T-helper 17 cell (primary cell): ENCODE data around the gene AMOTL2. TPM values are rescaled to one million over a fixed set of nuclear protein-coding genes. Genes with fewer than 3 reads are reported as not detected.

Experiments used
- ATAC-seq: fragments of 150-1000 bp; cut with Tn5 transposase; 2 replicates; pipeline ENCODE4 v1.10.0; 2021; ENCODE audit warnings: mild to moderate bottlenecking, moderate library complexity
- DNase-seq, 3 donors: peaks; one replicate each; pipeline versions ENCODE4 v3.0.0 to v3.0.0-alpha.2; 2020 to 2021
- H3K9me3 ChIP-seq: one replicate; pipeline ENCODE4 v1.7.0; 2013; ENCODE audit warnings: low read length, mild to moderate bottlenecking; ENCODE audit not compliant: control insufficient read depth, poor library complexity, severe bottlenecking
- H3K27ac Mint-ChIP-seq: one replicate; pipeline ENCODE4 v1.8.0; 2022; ENCODE audit warnings: mild to moderate bottlenecking, moderate library complexity, mixed read lengths
- H3K27me3 Mint-ChIP-seq: one replicate; pipeline ENCODE4 v1.8.0; 2022; ENCODE audit warnings: mixed read lengths
- H3K36me3 Mint-ChIP-seq: one replicate; pipeline ENCODE4 v1.8.0; 2022; ENCODE audit warnings: low read depth, mixed read lengths
- H3K4me1 Mint-ChIP-seq: one replicate; pipeline ENCODE4 v1.8.0; 2022; ENCODE audit warnings: mild to moderate bottlenecking, mixed read lengths
- H3K4me3 Mint-ChIP-seq: one replicate; pipeline ENCODE4 v1.8.0; 2022; ENCODE audit warnings: mild to moderate bottlenecking, moderate library complexity, mixed read lengths
- total RNA-seq, 4 donors: library from RNA in 2 of 4; stranded (reverse) in 2 of 4; gene quantifications; one replicate each; pipeline ENCODE4 v1.2.3 and lab custom pipeline; 2022 to 2026

Gene AMOTL2
- total RNA-seq: not detected
- 0 to 0.12 reads per million in 2 donors for total RNA-seq (lab: John Stamatoyannopoulos, UW)

GRCh38 chr3:134374105-134374790 lies at the start of gene AMOTL2:
Gene AMOTL2, minus strand, starts transcription at chr3:134374447. Its CDS starts 3,014 bp downstream, at chr3:134371433.
- Mint-ChIP-seq H3K27ac (peak within 1 kb of the TSS; percentile 80), H3K27me3 (peaks cover 32% of the 10 kb centered on the region)
- peak; percentile 69 for ATAC-seq

DNA sequence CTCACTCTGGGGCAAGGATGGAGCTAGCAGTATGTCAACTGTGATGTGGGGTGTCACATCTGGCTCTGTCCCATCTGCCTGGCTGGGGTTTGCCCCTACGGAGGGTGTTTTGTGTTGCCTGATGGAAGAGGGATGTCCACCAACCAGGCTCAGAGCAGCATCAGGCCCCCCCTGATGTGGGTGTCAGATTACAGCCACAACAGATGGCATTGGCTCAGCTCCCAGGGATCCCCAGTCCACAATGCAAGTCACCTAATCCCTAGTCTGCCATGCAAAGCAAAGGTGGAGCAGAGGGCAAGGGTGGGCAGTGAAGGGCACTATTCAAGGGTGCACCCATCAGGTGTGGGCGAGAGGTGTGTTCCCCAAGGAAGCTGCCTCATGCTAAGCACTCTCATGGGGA lies 48.9 kb upstream of the AMOTL2 start:
- peaks cover 2% of the 10 kb centered on the region for H3K4me1 Mint-ChIP-seq
- no peaks in the 10 kb centered on the region for H3K9me3 ChIP-seq
- H3K27ac Mint-ChIP-seq: no peak overlapping the region
- no peak overlapping the region for H3K4me3 Mint-ChIP-seq
- DNase-seq: no peak
- H3K36me3 Mint-ChIP-seq: no peaks in the 10 kb centered on the region
- ATAC-seq: no peak
- peaks cover 24% of the 10 kb centered on the region for H3K27me3 Mint-ChIP-seq

More at GRCh38 chr3:134374105-134374790, at the start of gene AMOTL2:
- no peaks in the 10 kb centered on the region for H3K9me3 ChIP-seq
- no peak for DNase-seq
- peak within 1 kb of the TSS; percentile 93 for H3K4me3 Mint-ChIP-seq
- peaks cover 5% of the 10 kb centered on the region for H3K36me3 Mint-ChIP-seq
- peaks cover 10% of the 10 kb centered on the region for H3K4me1 Mint-ChIP-seq

- no peak overlapping the region for H3K27ac Mint-ChIP-seq
- DNase-seq (no peak), ATAC-seq (no peak)
- no peak overlapping the region for H3K4me3 Mint-ChIP-seq
- H3K36me3 Mint-ChIP-seq: no peaks in the 10 kb centered on the region
- H3K4me1 Mint-ChIP-seq: peaks cover 4% of the 10 kb centered on the region
- H3K9me3 ChIP-seq: no peaks in the 10 kb centered on the region
- peaks cover 16% of the 10 kb centered on the region for H3K27me3 Mint-ChIP-seq
These were observed 45.7 kb upstream of the AMOTL2 start for GRCh38 chr3:134419960-134420321.

GRCh38 chr3:134419214-134419959 lies 45.1 kb upstream of the AMOTL2 start:
- ATAC-seq (no peak), DNase-seq (no peak)
- H3K27ac Mint-ChIP-seq: no peak overlapping the region
- peaks cover 4% of the 10 kb centered on the region for H3K4me1 Mint-ChIP-seq
- H3K27me3 Mint-ChIP-seq: peaks cover 16% of the 10 kb centered on the region
- no peaks in the 10 kb centered on the region for H3K9me3 ChIP-seq
- H3K36me3 Mint-ChIP-seq: no peaks in the 10 kb centered on the region
- H3K4me3 Mint-ChIP-seq: no peak overlapping the region

DNA sequence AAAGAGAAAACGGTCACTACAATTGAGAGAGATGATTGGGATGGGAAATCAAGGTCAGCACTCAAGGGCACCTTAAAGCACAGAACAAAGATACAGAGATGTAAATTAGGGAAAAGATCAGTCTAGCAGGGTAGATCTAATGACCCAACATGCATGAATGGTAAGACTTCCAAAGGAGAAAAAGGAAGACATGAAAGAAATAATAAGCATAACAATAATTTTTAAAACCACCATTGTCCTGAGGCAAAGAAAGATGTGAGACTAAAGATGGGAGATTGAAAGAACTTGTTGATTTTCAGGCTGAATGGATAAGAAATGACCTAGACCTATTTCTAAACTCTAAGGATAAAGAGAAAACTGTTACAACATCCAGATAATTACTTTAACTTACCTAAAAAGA lies 34.8 kb upstream of the AMOTL2 start:
- H3K27me3 Mint-ChIP-seq: peaks cover 59% of the 10 kb centered on the region
- peaks cover 6% of the 10 kb centered on the region for H3K36me3 Mint-ChIP-seq
- H3K4me3 Mint-ChIP-seq: no peak overlapping the region
- no peak overlapping the region for H3K27ac Mint-ChIP-seq
- H3K4me1 Mint-ChIP-seq: peaks cover 2% of the 10 kb centered on the region
- H3K9me3 ChIP-seq: no peaks in the 10 kb centered on the region
- DNase-seq (no peak), ATAC-seq (no peak)

GRCh38 chr3:134407239-134407625 lies 33.0 kb upstream of the AMOTL2 start:
- no peak overlapping the region for H3K4me3 Mint-ChIP-seq
- H3K27ac Mint-ChIP-seq: no peak overlapping the region
- peaks cover 8% of the 10 kb centered on the region for H3K36me3 Mint-ChIP-seq
- H3K4me1 Mint-ChIP-seq: peaks cover 2% of the 10 kb centered on the region
- H3K9me3 ChIP-seq: no peaks in the 10 kb centered on the region
- no peak for ATAC-seq
- DNase-seq: no peak
- H3K27me3 Mint-ChIP-seq: peaks cover 66% of the 10 kb centered on the region

DNA sequence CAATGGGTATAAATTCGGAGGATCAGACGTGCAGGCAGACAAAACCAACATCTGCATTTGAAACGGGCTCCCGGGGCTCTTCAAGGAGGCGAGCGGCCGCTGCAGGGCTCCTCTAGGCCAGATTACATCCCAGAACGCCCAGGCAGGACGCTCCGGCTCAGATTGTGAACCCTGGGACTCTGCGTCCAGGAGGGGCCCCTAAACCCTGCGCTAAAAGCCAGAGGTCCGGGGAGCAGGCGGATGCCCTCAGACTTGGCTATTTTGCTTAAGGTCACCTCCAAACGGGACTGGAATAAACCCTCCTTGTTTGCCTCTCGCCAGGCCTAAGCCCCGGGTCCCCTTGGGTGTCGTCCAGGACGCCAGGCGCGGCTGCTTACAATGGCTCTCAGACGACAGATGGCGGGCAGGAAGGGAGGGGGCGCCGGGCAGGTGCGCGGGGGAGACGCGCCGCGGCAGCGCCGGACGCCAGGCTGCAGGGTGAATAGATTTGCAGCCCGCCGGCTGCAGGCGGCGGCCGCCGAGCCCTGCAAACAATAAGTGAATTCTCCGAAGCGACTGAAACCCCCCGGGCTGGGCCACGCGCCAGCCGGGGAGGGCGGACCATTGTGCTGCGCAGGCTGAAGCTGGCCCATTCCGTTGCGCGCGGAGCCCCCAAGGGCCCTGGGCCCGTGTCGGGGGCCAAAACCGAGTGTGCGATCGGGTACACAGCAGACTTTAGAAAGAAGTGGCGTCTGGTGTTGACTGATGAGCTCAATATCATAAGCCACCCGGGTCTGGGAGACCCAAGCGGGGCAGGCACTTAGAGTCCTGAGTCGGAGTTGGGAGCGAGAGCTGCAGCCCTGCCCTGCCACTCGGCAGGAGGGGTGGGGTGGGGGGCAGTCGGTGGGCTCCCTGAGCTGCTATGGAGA lies 32.3 kb upstream of the AMOTL2 start:
- no peak for DNase-seq
- Mint-ChIP-seq H3K4me1 (peaks cover 2% of the 10 kb centered on the region), H3K27ac (no peak overlapping the region), H3K4me3 (peak overlapping the region; percentile 42), H3K27me3 (peaks cover 66% of the 10 kb centered on the region), H3K36me3 (peaks cover 8% of the 10 kb centered on the region)
- no peaks in the 10 kb centered on the region for H3K9me3 ChIP-seq
- no peak for ATAC-seq

GRCh38 chr3:134404366-134404885 lies 30.2 kb upstream of the AMOTL2 start:
- H3K27ac Mint-ChIP-seq: no peak overlapping the region
- H3K9me3 ChIP-seq: no peaks in the 10 kb centered on the region
- ATAC-seq (no peak), DNase-seq (no peak)
- peaks cover 70% of the 10 kb centered on the region for H3K27me3 Mint-ChIP-seq
- H3K4me1 Mint-ChIP-seq: peaks cover 2% of the 10 kb centered on the region
- no peak overlapping the region for H3K4me3 Mint-ChIP-seq
- peaks cover 8% of the 10 kb centered on the region for H3K36me3 Mint-ChIP-seq

DNA sequence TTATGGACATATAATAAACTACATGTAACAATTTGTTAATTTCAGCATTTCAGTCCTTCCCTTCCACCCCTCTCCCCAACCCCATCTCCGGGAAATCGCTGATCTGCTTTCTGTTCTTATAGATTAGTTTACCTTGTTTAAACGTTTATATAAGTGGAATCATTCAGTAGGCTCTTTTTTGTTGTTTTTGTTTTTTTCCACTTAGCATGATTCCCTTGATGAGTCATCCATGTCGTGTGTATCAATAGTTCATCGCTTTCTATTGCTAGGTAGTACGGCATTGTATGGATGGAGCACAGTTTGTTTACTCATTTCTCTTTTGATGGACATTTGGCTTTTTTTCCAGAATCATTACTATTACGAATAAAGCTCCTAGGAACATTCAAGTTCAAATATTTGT lies 23.5 kb upstream of the AMOTL2 start:
- Mint-ChIP-seq H3K4me3 (no peak overlapping the region), H3K27me3 (peaks cover 69% of the 10 kb centered on the region)
- no peak for ATAC-seq

DNA sequence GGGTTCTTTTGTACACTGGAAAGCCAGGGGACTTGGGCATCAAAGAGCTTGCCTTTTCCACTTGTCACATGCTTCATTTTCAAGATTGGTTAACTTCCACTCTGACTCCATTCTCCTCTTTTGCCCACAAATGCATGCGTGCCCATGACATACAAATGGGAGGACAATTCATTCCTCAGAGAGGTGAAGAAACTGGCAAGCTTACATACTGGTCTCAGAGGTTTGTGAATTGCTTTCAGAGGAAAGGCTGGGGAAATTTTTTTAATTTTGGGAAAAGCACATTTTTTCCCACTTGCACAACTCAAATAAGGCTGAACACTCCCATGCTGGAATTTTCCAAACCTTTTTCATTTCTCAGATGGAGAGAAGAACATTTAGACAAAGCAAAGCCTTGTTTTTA lies 20.9 kb upstream of the AMOTL2 start:
- no peak for ATAC-seq
- H3K4me1 Mint-ChIP-seq: peaks cover 7% of the 10 kb centered on the region
- H3K27me3 Mint-ChIP-seq: peaks cover 83% of the 10 kb centered on the region
- DNase-seq: no peak
- no peak overlapping the region for H3K4me3 Mint-ChIP-seq
- no peaks in the 10 kb centered on the region for H3K9me3 ChIP-seq
- no peak overlapping the region for H3K27ac Mint-ChIP-seq
- peaks cover 5% of the 10 kb centered on the region for H3K36me3 Mint-ChIP-seq

More for the DNA sequence above, 23.5 kb upstream of the AMOTL2 start:
- Mint-ChIP-seq H3K27ac (no peak overlapping the region), H3K4me1 (peaks cover 6% of the 10 kb centered on the region), H3K36me3 (peaks cover 5% of the 10 kb centered on the region)
- no peak for DNase-seq
- H3K9me3 ChIP-seq: no peaks in the 10 kb centered on the region

- Mint-ChIP-seq H3K4me1 (peaks cover 7% of the 10 kb centered on the region), H3K27ac (no peak overlapping the region), H3K4me3 (no peak overlapping the region), H3K36me3 (peaks cover 5% of the 10 kb centered on the region), H3K27me3 (peaks cover 76% of the 10 kb centered on the region)
- DNase-seq (no peak), ATAC-seq (no peak)
- H3K9me3 ChIP-seq: no peaks in the 10 kb centered on the region
These were observed 20.1 kb upstream of the AMOTL2 start for GRCh38 chr3:134394380-134394779.

DNA sequence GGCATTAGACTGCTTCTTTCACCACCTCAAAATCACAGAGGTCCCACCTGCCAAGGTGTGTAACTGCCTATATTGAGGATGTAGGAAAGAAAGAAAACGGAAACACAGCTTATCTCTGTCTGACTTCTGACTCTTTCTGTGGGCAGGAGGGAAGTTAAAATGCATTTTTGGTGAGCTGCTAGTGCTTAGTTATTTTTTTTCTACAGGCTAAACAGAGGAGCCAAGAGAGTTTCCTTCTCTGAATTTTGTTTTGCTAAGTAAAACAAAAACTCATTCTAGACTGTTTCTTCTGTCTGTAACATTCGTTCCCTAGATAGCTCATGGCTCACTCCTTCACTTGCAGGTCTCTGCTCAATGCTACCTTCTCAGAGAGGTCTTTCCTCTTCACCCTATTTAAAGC lies 18.8 kb upstream of the AMOTL2 start:
- H3K4me3 Mint-ChIP-seq: no peak overlapping the region
- no peak for ATAC-seq
- H3K27ac Mint-ChIP-seq: peak overlapping the region; percentile 1

More for the DNA sequence above, 18.8 kb upstream of the AMOTL2 start:
- no peak for DNase-seq
- peaks cover 7% of the 10 kb centered on the region for H3K4me1 Mint-ChIP-seq
- H3K9me3 ChIP-seq: no peaks in the 10 kb centered on the region
- peaks cover 5% of the 10 kb centered on the region for H3K36me3 Mint-ChIP-seq
- H3K27me3 Mint-ChIP-seq: peaks cover 80% of the 10 kb centered on the region
